B cell (primary cell): ENCODE data around the gene OSGEPL1. TPM values are rescaled to one million over a fixed set of nuclear protein-coding genes. Genes with fewer than 3 reads are reported as not detected.
A peak's percentile ranks its signal among the peaks of the same experiment; 100 is the strongest.

ENCODE experiments used
- ATAC-seq: fragments of 200-7000 bp; cut with Tn5 transposase; one replicate; pipeline ENCODE4 v1.10.0; 2021; ENCODE audit warnings: low read depth, mild to moderate bottlenecking, moderate number of reproducible peaks, moderate library complexity
- CTCF ChIA-PET: fragments of 350-600 bp; sonication (Branson Sonifier 250); formaldehyde crosslinking; loops from one replicate; lab custom pipeline; 2021; ENCODE audit warnings: antibody characterized with exemption, inconsistent platforms; lab: Charles Lee
- POLR2A ChIA-PET: fragments of 350-600 bp; sonication (Branson Sonifier 250); formaldehyde crosslinking; loops from one replicate; lab custom pipeline; 2021; ENCODE audit warnings: antibody characterized with exemption; lab: Charles Lee
- DNase-seq: peaks from one replicate; pipeline ENCODE4 v3.0.0; 2013
- H2AFZ ChIP-seq: 2 replicates; pipeline ENCODE4 v1.6.1; 2012; ENCODE audit warnings: mild to moderate bottlenecking, low read depth, low read length; ENCODE audit not compliant: insufficient read depth, poor library complexity, severe bottlenecking
- H3K27ac ChIP-seq, 2 donors: 1 replicate in 1 of 2; 2 replicates in 1 of 2; pipeline ENCODE4 v1.5.1; 2012 to 2013; ENCODE audit warnings: low read length in 2 of 2, mild to moderate bottlenecking in 2 of 2, moderate library complexity in 1 of 2
- H3K27me3 ChIP-seq, 4 experiments: fragments of 200-600 bp in 1 of 4; sonication (generic) in 1 of 4; replicated peaks in 1 of 4; 1 replicate in 2 of 4; 2 replicates in 2 of 4; pipeline versions ENCODE4 v1.6.1 to v1.7.0; 2013 to 2016; ENCODE audit warnings: low read length in 3 of 4, mild to moderate bottlenecking in 2 of 4, mixed read lengths in 1 of 4, moderate library complexity in 1 of 4; ENCODE audit not compliant: insufficient read depth in 4 of 4, control insufficient read depth in 3 of 4; ENCODE audit errors: control extremely low read depth in 1 of 4
- H3K36me3 ChIP-seq, 2 experiments: replicated peaks in 1 of 2; 1 replicate in 1 of 2; 2 replicates in 1 of 2; pipeline versions ENCODE4 v1.6.1 to v1.7.1; 2013; ENCODE audit warnings: low read length in 1 of 2; ENCODE audit not compliant: insufficient read depth in 2 of 2, control insufficient read depth in 1 of 2; ENCODE audit errors: control extremely low read depth in 1 of 2, extremely low read depth in 1 of 2
- H3K4me1 ChIP-seq, 2 donors: fragments of 200-600 bp in 1 of 2; sonication (generic) in 1 of 2; 1 replicate in 1 of 2; 2 replicates in 1 of 2; pipeline versions ENCODE4 v1.5.1 to v1.6.1; 2013 to 2017; ENCODE audit warnings: low read length in 2 of 2; ENCODE audit not compliant: control insufficient read depth in 2 of 2, insufficient read depth in 2 of 2
- H3K4me2 ChIP-seq: replicated peaks from 2 replicates; pipeline ENCODE3; 2012; ENCODE audit warnings: mild to moderate bottlenecking, low read depth, low read length; ENCODE audit not compliant: poor library complexity, severe bottlenecking
- H3K4me3 ChIP-seq, 5 experiments: fragments of 200-600 bp in 1 of 5; sonication (generic) in 1 of 5; 1 replicate in 3 of 5; 2 replicates in 2 of 5; pipeline versions ENCODE4 v1.5.1 to v1.7.0; 2011 to 2016; ENCODE audit warnings: low read length in 4 of 5, mild to moderate bottlenecking in 4 of 5, low read depth in 2 of 5, control low read depth in 1 of 5, moderate library complexity in 1 of 5; ENCODE audit not compliant: insufficient read depth in 1 of 5; ENCODE audit errors: control extremely low read depth in 1 of 5, extremely low read depth in 1 of 5
- H3K79me2 ChIP-seq: fragments of 200-600 bp; sonication (generic); one replicate; pipeline ENCODE4 v1.6.0; 2016; ENCODE audit warnings: low read length; ENCODE audit not compliant: control insufficient read depth, insufficient read depth
- H3K9ac ChIP-seq: fragments of 200-600 bp; sonication (generic); 2 replicates; pipeline ENCODE4 v1.6.1; 2017; ENCODE audit warnings: mild to moderate bottlenecking, low read length, moderate library complexity
- H3K9me3 ChIP-seq, 3 donors: one replicate each; pipeline versions ENCODE4 v1.6.1 to v1.7.1; 2013; ENCODE audit warnings: low read length in 2 of 3; ENCODE audit not compliant: control insufficient read depth in 2 of 3, insufficient read depth in 1 of 3; ENCODE audit errors: control extremely low read depth in 1 of 3
- H4K20me1 ChIP-seq: 2 replicates; pipeline ENCODE4 v1.6.0; 2012; ENCODE audit warnings: mild to moderate bottlenecking, low read length; ENCODE audit not compliant: insufficient read depth, control insufficient read depth, poor library complexity, severe bottlenecking
- H3K27ac Mint-ChIP-seq: one replicate; pipeline ENCODE4 v1.8.0; 2021; ENCODE audit warnings: mixed read lengths
- H3K27me3 Mint-ChIP-seq: one replicate; pipeline ENCODE4 v1.8.0; 2021; ENCODE audit warnings: mixed read lengths
- H3K4me1 Mint-ChIP-seq: one replicate; pipeline ENCODE4 v1.8.0; 2021; ENCODE audit warnings: mixed read lengths
- H3K4me3 Mint-ChIP-seq: one replicate; pipeline ENCODE4 v1.8.0; 2021; ENCODE audit warnings: mixed read lengths
- H3K9me3 Mint-ChIP-seq: one replicate; pipeline ENCODE4 v1.8.0; 2022; ENCODE audit warnings: mixed read lengths; ENCODE audit not compliant: insufficient read depth
- CTCF ChIP-seq: fragments of 200-600 bp; IDR thresholded peaks from one replicate; pipeline ENCODE4 v1.8.0; 2022; ENCODE audit warnings: antibody characterized with exemption, mild to moderate bottlenecking
- EZH2 ChIP-seq: IDR thresholded peaks from 2 replicates; pipeline ENCODE4 v1.6.1; 2012; ENCODE audit warnings: borderline replicate concordance, low read depth, mild to moderate bottlenecking, moderate library complexity, low read length; ENCODE audit not compliant: insufficient read depth, poor library complexity, severe bottlenecking
- WGBS: methylation state at CpG from one replicate; pipeline ENCODE4 v1.1.5; 2013; ENCODE audit warnings: missing lambda C conversion rate; ENCODE audit not compliant: insufficient coverage; 5-methylcytosine and 5-hydroxymethylcytosine counted together
- intact Hi-C: fragments of 100-400 bp; cut with micrococcal nuclease; formaldehyde crosslinking; loops from one replicate; pipeline ENCODE4 v1.10.0; 2022
- polyA plus RNA-seq: library from polyadenylated mRNA; depleted of rRNA; stranded (reverse); fragments of >200 nt; gene quantifications from 2 replicates; pipeline ENCODE4 v1.2.3, GENCODE V29; 2012
- total RNA-seq, 2 donors: library from RNA; stranded (reverse); fragments of 120-200 nt in 1 of 2; gene quantifications; 1 replicate in 1 of 2; 2 replicates in 1 of 2; pipeline versions ENCODE4 v1.2.3 to v1.2.4, GENCODE V29; 2013 to 2022

Gene OSGEPL1
- total and polyA plus RNA-seq, 2 donors (not counting 1 experiment from before 2014, with no cell fraction given), result 8.3 to 12.6 TPM

GRCh38 chr2:189783927-189784867 is 21.6 kb upstream of the OSGEPL1 start, which contains the start of the genes ORMDL1 and PMS1:
ORMDL1 (minus strand) TSS chr2:189784339; CDS start chr2:189782595, 1,744 bp downstream.
PMS1 (plus strand) TSS chr2:189784450; CDS start chr2:189791810, 7,360 bp downstream.
- peak within 1 kb of the TSS; percentile 83 to 84 for H3K27ac ChIP-seq
- POLR2A ChIA-PET, result interaction anchor here (1.3 to 2.2 kb wide), 2 partner anchors 22 to 864 kb away, joined by 6 to 32 read pairs; partner anchors contain the start of genes NAB1 and OSGEPL1
- H3K9me3 ChIP-seq, result no peaks in the 10 kb centered on the region
- H3K79me2 ChIP-seq, result peaks cover 77% of the 10 kb centered on the region
- H3K9ac ChIP-seq, result peak within 1 kb of the TSS; percentile 76
- no peaks in the 10 kb centered on the region for H3K9me3 Mint-ChIP-seq
- H3K36me3 ChIP-seq, result peaks cover 12 to 23% of the 10 kb centered on the region in 2 experiments
- peaks cover 14 to 21% of the 10 kb centered on the region in 2 donors for H3K4me1 ChIP-seq
- under 1% methylated on average over 94 of the region's 96 CpGs for WGBS
- H3K4me3 ChIP-seq, result peak within 1 kb of the TSS; percentile 66 to 96 (median 79)
- H3K4me3 Mint-ChIP-seq, result peak within 1 kb of the TSS; percentile 96
- no peaks in the 10 kb centered on the region for H3K27me3 ChIP-seq
- DNase-seq, result peak; percentile 98
- ATAC-seq, result peak; percentile 90
- peak within 1 kb of the TSS; percentile 98 for H3K27ac Mint-ChIP-seq
- H3K4me1 Mint-ChIP-seq, result peaks cover 42% of the 10 kb centered on the region
- CTCF ChIA-PET, result interaction anchor here (1.0 to 4.0 kb wide), 3 partner anchors 12 to 32 kb away, joined by 3 to 28 read pairs (median 3); partner anchors contain the start of gene OSGEPL1
- H3K4me2 ChIP-seq, result peak within 1 kb of the TSS; percentile 75
- TF ChIP-seq EZH2 (no peak), CTCF (no peak)
- intact Hi-C loops, result loop anchor here (1.0 to 10.0 kb wide), 9 partner anchors 22 to 1893 kb away; partner anchors contain the start of genes ANKAR, ASNSD1, GLS and HIBCH
- H4K20me1 ChIP-seq, result no peaks in the 10 kb centered on the region
- peak within 1 kb of the TSS; percentile 88 for H2AFZ ChIP-seq
- no peaks in the 10 kb centered on the region for H3K27me3 Mint-ChIP-seq
